Raji (cell line): ENCODE results near the gene OR52M1.

Source experiments
- POLR2A ChIP-seq: IDR thresholded peaks from 2 replicates; pipeline ENCODE4 v1.6.1; 2011; ENCODE audit warnings: low read depth, low read length, control low read depth; ENCODE audit not compliant: insufficient read depth

The OR52M1 gene

DNA sequence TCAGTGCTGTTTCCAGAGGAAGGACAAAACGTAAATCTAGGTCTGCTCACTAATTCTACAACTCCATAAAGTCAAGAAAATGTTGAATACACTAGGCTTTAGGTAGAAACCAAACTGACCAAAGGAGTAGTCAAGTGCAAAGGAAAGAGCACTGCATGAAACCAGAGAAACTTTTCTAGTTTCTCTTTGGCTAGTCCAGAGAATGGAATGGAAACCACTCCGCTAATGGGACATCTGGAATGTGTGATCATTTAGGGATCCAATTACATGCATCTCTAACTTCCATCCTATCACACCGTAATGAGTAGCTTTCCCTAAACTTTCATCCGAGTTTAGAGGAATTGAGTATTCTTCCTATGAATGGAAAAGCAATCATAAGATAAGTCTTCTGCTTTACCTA lies 2.4 kb downstream of the OR52M1 start:
- no peak for TF ChIP-seq POLR2A

DNA sequence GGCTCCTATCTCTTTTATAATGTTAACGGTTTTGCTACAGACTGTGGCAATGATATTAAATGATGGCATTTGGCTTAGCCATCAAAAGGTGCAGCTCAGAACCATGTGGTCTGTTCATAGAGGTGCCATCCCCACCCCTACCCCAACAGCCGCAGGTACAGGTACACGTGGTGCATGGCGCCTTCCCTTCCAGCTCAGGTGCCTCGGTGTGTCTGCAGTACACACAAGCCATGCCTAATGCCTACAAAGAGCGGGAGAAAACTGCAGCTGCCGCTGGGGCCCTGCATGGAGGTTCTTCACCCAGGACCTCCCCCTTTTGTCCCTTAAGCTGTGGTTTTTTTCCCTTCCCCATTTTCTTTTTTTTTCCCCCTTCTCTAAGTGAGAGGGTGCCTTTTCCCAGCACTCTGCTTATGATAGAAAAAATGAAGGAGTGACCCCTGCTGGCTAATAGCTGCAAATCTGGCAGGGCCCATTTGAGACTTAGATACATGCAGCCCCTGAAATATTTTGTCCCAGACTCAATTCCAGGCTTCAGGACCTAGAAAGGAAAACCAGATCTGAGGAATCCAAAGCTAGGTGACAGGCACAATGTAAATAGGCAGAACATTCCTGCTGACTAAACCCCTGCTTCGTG lies 6.5 kb downstream of the OR52M1 start:
- no peak for TF ChIP-seq POLR2A

DNA sequence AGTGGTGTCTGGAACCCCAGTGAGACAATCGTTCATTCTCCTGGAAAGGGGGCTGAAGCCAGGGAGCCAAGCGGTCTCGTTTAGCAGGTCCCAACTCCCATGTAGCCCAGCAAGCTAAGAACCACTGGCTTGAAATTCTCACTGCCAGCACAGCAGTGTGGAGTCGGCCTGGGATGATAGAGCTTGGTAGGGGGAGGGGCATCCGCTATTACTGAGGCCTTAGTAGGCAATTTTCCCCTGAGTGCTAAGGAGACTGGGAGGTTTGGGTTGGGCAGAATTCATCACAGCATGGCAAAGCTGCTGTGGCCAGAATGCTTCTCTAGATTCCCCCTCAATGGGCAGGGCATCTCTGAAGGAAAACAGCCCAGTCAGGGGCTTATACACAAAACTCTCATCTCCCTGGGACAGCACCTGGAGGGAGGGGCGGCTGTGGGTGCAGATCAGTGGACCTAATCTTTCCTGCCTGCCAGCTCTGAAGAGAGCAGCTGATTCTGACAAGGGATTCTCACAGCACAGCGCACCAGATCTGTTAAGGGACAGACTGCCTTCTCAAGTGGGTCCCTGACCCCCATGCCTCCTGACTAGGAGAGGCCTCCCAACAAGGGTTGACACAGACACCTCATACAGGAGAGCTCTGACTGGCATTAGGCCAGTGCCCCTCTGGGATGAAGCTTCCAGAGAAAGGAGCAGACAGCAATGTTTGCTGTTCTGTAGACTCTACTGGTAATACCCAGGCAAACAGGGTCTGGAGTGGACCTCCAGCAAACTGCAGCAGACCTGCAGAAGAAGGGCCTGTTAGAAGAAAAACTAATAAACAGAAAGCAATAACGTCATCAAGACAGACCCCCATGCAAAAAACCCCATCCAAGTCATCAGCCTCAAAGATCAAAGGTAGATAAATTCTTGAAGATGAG lies 14.8 kb downstream of the OR52M1 start:
- no peak for TF ChIP-seq POLR2A

GRCh38 chr11:4560467-4560866 lies 15.5 kb downstream of the OR52M1 start:
- TF ChIP-seq POLR2A: no peak

DNA sequence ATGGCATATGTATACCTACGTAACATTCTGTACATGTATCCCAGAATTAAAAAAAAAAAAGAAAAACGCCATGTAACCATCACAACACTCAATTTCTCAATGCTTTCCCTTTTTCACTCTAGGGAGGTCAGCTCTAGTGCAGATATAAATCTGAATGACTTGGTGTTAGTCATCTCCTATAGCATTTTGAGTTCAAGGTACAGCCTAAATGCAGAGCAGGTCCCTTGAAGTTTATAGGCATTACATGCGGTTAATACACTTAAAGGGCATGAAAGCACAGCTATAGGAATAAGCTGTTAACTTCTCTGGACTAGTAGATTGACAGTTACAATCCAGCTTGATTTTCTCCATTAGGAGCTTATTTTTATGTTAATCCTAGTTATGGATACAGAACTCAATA lies 20.4 kb downstream of the OR52M1 start:
- TF ChIP-seq POLR2A: no peak

- TF ChIP-seq POLR2A: no peak
These were observed 24.1 kb downstream of the OR52M1 start for GRCh38 chr11:4569075-4569474.

DNA sequence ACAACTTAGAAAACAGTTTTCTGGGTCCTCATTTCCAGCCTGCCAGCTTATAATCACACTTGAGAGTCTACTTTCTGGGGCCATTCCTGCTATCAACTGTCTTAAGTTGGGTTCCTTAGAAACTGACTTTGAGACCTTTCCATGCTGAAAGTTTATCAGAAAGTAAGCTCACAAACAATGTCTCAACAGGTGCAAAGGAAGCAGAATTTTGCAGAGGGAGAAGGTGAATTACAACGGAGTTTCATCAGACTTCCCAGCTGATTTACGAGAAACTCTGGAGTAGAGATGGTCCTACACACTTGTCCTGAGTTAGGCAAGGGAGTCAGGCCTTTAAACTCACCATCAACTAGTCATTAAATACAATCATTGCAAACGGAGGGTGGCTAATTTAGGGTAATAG lies 31.9 kb downstream of the OR52M1 start:
- no peak for TF ChIP-seq POLR2A

DNA sequence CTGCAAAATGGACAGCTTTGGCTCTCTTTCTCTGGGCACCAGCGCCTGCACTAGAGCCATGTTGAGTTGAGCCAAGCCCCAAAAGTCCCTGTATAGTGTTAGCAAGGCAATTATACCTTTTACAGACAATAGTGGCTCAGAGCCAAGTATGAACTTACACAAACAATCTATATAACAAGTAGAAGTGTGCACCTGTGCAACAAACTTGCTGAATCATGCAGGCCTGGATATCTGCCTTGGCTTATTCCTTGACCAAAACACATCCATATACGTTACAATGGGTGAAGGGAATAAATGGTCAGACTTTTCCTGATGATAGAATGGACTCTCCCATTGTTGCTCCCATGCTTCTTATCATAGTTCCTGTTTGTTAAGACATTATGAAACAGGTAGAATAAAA lies 32.8 kb downstream of the OR52M1 start:
- no peak for TF ChIP-seq POLR2A

DNA sequence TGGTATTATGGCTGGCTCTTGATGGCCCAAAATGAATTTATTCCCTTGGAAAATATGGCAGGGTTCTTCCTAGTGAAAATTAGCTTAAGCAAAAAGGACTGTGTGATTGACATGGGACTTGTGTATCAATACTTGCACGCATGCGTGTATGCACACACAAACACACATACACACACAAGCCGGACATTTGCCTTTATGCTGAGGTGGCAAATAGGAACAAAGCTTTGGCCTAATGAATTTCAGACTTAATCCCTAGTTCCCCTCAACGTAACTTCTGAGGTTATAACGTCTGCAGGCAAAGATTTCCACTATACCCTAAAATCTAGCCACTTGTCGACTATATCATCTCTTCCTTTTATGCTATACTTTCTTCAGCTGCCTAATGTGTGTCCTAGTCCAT lies 33.6 kb downstream of the OR52M1 start:
- no peak for TF ChIP-seq POLR2A

- no peak for TF ChIP-seq POLR2A
These were observed 35.1 kb downstream of the OR52M1 start for GRCh38 chr11:4580124-4580523.

- no peak for TF ChIP-seq POLR2A
These were observed 36.5 kb downstream of the OR52M1 start, which contains the start of gene OR52I2 for GRCh38 chr11:4581443-4581842. TSS of gene OR52I2 (plus strand) at chr11:4581743.

GRCh38 chr11:4589017-4589416 lies 44.0 kb downstream of the OR52M1 start:
- no peak for TF ChIP-seq POLR2A

DNA sequence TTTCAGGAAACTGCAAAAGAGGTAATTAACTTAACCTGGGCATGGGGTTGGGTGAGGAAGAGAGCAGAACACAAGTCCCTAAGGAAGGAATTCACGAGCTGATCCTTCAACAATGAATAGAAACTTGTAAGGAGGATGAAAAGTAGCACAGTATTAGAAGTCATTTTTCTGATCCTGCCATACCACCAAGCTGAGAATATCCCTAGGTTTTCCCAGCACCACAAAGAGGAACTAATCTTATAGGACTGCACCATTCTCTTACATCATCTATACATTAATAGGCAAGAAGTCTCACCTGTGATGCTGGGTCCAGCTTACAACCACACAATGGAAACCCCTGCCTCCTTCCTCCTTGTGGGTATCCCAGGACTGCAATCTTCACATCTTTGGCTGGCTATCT lies 48.7 kb downstream of the OR52M1 start, which contains the start of gene OR52I1:
OR52I1 (plus strand) TSS at position 301 of the 400 bp plus-strand sequence; CDS start at position 301, 0 bp downstream.
- TF ChIP-seq POLR2A: no peak
